GM18511 (cell line): ENCODE results near the gene CLN5.
A peak's percentile ranks its signal among the peaks of the same experiment; 100 is the strongest.
"Not testable (repeated sequence)": the region's sequence is repeated elsewhere in the genome, so short reads cannot be mapped to it uniquely, and the experiment has no call there.

Source experiments
- ATAC-seq: cut with Tn5 transposase; IDR thresholded peaks from one replicate; pipeline ENCODE4 v1.9.1; 2021; ENCODE audit warnings: mild to moderate bottlenecking, moderate library complexity; ENCODE audit not compliant: unreplicated experiment

The CLN5 gene

DNA sequence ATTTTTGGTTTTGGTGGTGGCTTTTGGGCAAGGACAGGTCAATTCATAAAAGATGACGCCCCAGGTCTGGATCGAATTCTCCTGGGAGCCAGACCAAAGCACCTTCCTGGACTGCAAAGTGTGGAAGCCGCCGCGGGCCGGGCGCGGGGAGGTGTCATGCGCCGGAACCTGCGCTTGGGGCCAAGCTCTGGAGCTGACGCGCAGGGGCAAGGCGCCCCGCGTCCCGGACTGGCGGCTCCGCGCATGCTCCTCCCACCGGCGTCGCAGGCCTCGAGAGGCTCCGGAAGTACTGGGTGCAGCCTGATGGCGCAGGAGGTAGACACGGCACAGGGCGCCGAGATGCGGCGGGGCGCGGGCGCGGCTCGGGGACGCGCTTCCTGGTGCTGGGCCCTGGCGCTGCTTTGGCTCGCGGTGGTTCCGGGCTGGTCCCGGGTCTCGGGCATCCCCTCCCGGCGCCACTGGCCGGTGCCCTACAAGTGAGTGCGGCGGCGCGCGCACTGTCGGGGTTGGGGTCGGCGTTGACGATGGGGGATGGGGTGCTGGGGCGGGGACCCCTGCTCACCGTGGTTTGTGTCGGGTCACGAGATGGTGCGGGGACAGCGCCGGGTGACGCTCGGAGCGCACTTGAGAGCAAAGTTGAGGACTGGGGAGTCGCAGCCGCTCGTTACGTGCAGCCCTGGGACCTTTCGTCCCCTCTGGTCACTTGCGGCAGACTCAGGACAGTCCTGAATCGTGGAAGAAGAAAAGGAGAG, at the start of gene CLN5:
Gene CLN5 (plus strand): TSS at position 286 of the 752 bp plus-strand sequence. CDS start 18 bp downstream, at position 304.
- peak; percentile 94 for ATAC-seq

DNA sequence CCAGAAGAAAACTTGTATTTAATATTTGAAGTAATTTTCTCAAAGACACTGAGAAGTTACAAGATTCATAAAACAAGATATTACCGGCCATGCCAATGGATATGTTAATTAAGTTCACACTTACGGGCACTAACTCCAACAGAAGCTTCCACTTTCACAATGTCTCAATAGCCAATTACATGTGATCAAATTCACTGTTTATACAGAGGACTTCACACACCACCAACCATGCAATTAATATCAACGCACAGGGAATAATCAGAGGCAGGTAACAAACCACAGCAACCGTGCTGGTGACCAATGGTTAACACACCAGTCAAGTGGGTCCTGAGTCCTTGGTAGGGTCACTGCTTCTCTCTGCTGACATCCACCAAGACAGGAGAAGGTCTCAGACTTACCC, 49.5 kb upstream of the CLN5 start:
- peak; percentile 72 for ATAC-seq

DNA sequence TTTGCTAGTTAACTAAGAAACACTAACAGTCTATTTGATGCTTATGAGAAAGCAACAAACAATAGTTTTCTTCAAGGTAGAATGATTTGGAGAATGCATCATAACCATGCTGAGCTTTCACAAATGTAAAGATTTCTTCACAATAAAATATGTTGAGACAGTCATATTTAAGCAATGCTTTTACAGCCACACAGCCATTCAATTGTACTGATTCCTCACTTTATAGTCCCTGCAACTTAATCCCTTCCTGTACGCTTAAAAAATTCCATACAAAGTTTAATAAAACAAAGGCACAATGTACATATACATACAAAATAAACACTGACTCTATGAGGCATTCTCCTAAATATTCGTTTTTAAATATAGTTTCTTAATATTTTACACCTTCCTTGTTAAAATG, 48.2 kb upstream of the CLN5 start:
- ATAC-seq: no peak

DNA sequence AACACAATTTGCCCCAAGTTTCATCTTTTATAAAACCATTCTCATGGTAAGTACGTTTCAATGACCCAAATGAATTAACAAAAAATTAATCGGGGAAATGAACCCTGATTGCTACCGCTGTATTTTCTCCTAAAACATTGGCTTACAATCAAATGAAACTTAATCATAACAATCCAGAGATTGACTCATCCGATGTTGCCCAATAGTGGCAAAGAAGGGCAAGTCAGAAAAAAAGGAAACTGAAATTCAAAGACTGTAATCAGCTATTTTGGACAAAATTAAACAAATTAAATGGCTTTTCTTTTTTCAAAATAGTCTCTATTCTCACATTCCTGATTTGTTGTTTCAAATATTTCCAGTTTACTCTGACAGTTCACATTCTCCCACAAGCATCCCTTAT, 47.4 kb upstream of the CLN5 start:
- ATAC-seq: no peak

DNA sequence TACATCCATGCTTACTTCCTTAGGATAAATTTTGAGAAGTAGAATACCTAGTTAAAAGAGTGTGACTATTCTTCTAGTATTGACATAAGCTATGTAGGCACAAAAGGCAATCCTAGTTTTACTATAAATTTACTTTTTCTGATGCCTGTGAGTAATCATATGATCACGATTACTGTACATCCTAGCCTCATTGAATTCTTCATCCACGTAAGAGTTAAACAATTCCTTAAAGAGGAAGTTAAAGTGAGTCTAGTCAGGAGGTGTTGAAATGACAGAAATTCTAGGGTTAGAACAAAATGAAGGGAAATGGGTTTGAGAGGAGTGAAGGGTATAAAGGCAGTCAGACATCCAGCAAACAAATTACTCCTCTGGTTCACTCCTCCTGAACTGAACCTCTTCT, 43.7 kb upstream of the CLN5 start, which contains the start of gene ACOD1:
Gene ACOD1 (plus strand): TSS at position 363 of the 400 bp plus-strand sequence. CDS start 48 bp downstream, outside the sequence.
- ATAC-seq: no peak

DNA sequence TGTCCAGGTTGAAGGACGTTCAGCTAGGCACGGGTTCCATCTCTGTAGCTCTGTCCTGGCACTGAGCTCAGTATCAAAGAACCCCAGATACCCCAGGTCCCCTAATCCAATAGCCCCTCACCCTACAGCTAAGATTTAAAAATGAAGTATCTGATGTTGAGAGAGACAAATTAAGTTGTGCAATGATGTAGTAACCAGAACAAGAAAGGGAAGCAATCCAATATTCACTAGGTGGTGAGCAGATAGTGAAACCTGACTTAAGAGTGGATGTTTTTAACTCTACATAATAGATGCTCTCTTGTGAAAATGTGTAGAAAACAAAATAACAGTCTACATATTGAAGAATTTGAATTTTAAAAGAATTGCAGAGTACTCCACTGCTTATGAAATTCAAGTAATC, 41.8 kb upstream of the CLN5 start:
- no peak for ATAC-seq

DNA sequence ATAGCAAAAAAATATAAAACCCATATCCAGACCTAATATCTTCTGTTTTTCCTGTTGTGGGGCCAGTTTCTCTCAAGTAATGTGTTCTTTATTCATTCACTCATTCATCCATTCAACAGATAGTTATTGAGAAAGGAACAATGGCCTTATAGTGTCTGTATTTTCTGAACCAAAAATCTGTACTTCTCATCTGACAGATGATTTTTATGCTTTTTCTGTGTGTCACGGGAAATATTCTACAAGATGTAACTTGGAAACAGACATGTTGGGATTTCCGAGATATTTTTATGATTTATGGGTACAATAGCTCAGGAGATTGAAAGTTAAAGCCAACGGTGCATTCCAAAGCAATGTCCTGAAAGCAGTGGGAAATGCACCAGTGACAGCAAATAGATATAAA, 37.9 kb upstream of the CLN5 start:
- ATAC-seq: no peak

DNA sequence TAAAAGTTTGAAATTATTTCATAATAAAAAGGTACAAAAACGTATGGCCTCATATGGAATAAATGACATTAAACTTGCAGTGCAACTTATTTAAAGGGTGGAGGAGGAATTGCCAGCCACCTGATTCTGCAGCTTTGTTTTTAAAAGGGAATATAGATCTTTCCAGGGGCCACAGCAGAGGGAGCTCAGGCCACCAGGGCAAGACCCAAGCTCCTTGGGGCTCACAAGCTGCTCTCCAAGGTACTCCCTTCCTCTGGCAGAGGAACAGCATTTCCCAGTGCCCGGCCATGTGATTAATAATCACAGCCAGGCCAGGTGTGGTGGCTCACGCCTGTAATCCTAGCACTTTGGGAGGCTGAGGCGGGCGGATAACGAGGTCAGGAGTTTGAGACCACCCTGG, 37.3 kb upstream of the CLN5 start:
- ATAC-seq: no peak

DNA sequence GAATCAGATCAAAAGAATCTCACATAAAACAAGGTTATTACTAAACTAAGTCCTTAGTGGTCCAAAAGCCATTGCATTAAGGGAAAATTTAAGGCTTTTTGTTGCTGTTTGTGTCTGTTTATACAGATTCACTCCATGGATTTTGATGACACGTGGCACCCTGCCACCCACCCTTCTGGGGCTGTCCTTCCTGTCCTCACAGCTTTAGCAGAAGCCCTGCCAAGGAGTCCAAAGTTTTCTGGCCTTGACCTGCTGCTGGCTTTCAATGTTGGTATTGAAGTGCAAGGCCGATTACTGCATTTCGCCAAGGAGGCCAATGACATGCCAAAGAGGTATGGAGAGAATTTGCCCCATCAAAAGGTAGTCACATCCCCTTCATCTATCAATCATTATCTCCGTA, 36.7 kb upstream of the CLN5 start:
- no peak for ATAC-seq

DNA sequence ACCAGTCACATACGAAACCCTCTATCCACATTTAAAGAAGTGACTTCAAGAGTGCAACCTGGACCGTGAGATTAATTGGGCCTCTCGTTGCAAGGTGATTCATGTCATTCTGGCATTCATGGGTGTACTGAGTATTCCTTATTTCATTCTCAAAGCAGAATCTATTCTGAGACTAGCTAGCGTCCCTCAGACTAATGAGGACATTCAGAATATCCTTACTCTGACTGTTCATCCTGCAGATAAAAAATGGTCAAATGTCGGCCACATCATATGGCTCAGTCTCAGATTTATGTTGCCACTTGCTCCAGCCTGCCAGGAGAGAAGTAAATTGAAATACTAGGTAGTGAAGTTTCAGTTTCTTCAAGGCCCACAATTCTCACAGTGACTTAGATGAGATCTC, 36.2 kb upstream of the CLN5 start:
- no peak for ATAC-seq

DNA sequence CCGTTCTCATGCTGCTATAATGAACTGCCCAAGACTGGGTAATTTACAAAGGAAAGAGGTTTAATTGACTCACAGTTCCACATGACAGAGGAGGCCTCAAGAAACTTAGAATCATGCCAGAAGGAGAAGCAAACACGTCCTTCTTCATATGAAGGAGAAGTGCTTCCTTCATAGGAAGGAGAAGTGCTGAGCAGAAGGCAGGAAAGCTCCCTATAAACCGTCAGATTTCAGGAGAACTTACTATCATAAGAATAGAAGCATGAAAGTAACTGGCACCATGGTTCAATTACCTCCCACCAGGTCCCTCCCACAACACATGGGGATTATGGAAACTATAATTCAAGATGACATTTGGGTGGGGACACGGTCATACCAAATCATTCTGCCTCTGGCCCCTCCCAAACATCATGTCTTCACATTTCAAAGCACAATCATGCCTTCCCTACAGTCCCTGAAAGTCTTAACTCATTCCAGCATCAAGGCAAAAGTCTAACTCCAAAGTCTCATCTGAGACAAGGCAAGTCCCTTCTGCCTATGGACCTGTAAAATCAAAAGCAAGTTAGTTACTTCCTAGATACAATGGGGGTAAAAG, 32.9 kb upstream of the CLN5 start:
- ATAC-seq: no peak

DNA sequence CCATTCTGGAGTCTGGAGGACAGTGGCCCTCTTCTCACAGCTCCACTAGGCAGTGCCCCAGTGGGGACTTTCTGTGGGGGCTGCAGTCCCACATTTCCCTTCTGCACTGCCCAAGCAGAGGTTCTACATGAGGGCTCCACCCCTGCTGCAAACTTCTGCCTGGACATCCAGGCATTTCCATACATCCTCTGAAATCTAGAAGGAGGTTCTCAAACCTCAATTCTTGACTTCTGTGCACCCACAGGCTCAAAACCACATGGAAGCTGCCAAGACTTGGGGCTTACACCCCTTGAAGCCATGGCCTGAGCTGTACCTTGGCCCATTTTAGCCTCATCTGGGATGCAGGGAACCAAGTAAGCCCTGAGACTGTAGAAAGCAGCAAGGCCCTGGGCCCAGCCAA, 32.1 kb upstream of the CLN5 start:
- ATAC-seq: not testable (repeated sequence)

DNA sequence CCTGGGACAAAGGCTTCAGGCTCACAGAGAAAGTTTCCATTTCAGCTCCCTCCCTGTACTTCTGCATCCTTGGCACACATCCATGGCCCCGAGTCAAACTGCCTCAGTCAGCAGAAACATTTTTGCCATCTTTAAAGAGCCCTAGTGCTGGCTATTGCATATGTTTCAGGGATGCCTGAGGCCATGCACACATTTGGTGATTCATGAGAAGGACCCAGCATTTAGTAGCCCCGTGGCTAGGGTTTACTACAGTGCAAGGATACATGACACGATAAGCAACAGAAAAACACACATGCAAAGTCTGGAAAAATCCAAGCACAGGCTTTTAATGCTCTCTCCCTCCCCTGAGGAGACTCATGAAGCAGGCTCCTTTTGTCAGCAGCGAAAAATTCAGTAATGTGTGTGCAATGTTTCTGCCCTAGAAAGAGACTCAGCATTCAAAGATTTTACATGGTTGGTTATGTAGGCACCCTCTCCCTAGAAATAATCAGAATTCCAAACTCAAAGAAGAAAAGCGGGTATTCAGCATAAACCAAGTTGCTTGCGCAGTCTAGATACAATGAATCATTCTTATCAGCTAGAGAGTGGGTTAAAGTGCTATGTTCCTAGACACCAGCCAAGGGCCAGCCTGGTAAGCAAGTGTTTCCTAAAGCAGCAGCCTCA, 26.0 kb upstream of the CLN5 start:
- no peak for ATAC-seq

DNA sequence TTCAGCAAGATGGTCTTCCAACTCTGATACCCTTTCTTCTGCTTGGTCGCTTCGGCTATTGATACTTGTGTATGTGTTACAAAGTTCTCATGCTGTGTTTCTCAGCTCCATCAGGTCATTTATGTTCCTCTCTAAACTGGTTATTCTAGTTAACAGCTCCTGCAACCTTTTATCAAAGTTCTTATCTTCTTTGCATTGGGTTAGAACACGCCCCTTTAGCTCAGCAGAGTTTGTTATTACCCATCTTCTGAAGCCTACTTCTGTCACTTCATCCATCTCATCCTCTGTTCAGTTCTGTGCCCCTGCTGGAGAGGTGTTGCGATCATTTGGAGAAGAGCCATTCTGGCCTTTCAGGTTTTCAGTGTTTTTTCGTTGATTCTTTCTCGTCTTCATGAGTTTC, 24.9 kb upstream of the CLN5 start:
- no peak for ATAC-seq

DNA sequence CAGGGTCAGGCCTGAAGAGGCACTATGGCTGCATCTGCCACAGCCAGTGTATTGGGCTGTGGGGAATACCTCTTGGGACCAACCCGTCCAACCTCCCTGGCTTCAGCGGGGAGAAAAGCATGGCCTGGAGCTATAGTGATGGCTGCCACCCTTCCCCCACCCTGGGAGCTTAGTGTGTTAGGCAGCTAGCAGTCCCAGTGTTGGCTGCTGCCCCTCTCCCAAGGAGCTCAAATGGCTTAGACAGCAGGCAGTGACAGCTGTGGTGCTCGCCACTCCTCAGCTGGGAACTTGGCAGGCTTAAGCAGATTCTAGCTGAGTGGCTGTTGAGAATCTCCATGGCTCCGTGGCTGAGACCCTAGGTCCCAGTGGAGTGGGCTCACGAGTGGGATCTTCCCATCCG, 23.8 kb upstream of the CLN5 start:
- ATAC-seq: no peak

DNA sequence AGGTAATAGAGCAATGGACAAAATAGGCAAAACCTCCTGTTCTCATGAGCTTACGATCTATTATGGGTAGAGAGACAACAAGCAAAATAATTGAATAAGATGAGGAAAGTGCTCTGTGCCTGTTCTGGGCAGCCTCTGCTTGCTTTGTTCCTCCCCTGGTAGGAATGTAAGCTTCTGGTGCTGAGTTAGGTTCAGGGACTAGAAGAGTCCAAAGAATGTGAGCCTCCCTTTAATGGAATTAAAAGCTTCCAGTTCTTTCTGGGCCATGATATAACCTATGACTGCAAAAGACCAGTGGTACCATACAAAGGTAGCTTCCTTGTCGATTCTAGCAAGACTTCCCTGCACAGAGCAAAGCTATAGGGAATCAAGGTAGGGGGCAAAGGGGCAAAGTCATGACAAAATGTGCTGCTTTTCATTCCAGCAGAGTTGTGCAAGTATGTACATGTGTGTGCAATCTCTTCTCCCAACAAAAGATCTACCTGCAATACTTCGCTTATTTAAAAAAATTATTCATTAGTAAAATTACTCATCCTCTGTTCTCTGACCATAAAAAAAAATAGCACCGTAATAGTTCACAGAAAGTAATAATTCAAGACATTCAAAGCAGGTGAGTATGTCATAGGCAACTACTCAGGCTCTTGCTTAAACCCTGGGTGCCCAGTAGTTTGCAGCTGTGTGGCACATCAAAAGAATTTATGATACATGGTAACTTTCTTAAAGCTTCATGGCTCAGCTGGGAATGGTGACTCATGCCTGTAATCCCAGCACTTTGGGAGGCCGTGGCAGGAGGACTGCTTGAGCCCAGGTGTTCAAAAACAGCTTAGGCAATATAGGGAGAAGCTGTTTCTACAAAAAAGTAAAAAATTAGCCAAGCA, 22.2 kb upstream of the CLN5 start:
- no peak for ATAC-seq

DNA sequence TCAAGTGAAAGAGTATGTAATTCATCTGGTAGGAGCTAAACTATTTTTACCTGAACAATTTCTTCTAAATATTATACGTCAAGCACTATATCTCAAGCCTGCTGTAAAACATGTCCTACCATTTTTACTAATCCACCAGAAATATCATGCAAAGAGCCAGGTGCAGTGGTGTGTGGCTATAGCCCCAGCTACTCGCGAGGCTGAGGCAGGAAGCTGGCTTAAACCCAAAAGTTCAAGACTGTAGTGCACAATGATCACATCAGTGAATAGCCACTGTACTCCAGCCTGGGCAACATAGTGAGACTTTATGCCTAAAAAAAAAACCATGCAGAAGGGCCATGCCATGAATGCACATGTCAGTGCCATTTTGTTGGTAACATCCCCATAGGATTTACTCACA, 20.7 kb upstream of the CLN5 start:
- ATAC-seq: peak; percentile 74

DNA sequence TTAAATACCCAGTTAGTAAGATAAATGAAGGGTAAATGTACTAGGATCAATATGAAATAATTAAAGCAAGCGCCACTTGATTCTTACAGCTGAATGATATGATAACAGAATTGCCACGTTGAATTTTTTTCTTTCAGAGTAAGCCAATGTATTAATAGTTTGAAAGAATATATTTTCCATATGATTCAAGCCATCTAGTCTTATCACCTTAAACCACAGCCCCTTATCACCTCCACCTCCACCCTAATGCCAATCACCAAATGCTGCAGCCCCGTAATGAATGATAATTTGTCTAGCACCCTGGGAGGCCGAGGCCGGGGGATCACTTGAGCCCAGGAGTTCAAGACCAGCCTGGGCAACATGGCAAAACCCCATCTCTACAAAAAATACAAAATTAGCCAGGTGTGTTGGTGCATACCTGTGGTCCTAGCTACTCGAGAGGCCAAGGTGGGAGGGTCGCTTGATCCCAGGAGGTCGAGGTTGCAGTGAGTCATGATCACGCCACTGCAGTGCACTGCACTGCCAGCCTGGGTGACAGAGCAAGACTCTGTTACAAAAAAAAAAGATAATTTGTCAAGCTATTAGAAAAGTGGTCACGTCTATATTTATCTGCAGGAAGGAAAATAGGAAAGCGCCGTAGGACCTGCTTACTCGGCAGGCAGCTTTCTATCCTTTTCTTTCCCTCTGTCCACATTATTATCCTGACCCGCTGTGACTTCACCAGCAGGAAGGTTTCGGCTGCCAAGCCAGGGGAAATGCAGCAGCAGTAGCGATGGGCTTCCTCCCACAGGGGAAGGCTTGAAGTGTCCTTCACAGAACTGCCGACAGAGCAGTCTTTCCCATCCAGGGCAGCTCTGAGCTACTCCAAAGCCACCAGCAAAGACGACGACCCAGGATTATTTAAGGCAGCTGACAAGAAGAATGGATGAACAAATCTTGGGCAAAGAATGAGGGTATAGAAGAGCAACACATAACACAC, 19.7 kb upstream of the CLN5 start:
- no peak for ATAC-seq

DNA sequence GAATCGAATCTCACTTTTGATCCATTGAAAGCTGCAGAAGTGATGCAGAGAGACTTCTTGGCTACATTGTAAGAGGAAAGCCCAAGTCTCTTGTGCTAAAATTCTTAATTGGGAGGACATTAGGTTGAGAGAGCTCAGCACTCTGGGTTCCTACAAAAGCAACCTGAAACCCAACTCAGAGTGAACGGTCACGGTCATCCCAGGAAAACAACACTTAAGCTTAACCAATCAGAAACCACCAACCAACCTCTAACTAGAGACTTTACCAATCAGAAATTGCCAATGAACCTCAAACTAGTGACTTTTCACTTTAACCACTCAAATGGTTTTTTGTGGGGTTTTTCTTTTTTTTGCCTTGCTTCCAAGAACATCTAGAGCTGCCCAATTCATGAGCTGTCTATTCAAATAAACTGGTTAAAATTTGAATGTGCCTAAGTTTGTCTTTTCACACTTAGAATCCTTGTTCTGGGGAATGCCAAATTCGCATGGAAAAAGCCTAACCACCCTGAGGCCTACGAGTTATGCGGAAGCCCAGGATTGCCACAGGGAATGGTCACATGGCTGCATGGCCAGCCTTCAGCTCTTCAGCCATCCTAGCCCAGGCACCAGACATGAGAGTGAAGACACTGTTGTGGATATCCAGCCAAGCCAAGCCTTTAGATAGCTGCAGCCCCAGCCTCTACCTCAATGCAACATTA, 17.8 kb upstream of the CLN5 start:
- no peak for ATAC-seq
